OCI-LY1 (cell line): ENCODE measurements around the gene TAF3.

ENCODE experiments used
- CTCF ChIP-seq: fragments of 200-600 bp; sonication (generic), shearing (Covaris generic); IDR thresholded peaks from 2 replicates; pipeline ENCODE4 v1.5.1; 2017; ENCODE audit warnings: mild to moderate bottlenecking, antibody characterized with exemption, low read length, moderate library complexity, mixed read lengths
- EZH2 ChIP-seq: fragments of 200-600 bp; sonication (generic), shearing (Covaris generic); IDR thresholded peaks from 2 replicates; pipeline ENCODE4 v1.8.0; 2017; ENCODE audit warnings: borderline replicate concordance, mixed run types, mild to moderate bottlenecking, antibody characterized with exemption, low read length, moderate library complexity, mixed read lengths

GRCh38 chr10:7887174-7887816 lies 69.0 kb downstream of the TAF3 start:
- TF ChIP-seq CTCF (no peak), EZH2 (no peak)
